NCI-H128 (cell line): ENCODE results near the gene SPON1.
"Not testable (repeated sequence)": the region's sequence is repeated elsewhere in the genome, so short reads cannot be mapped to it uniquely, and the experiment has no call there.

Experiments used
- DNase-seq: peaks from one replicate; lab custom pipeline; 2025; ENCODE audit not compliant: unreplicated experiment; lab: John Stamatoyannopoulos, UW

Gene SPON1

GRCh38 chr11:13962562-13963168 is at the start of gene SPON1:
Gene SPON1, plus strand, starts transcription at chr11:13962723. Its CDS starts 182 bp downstream, at chr11:13962905.
- DNase-seq = no peak

- no peak for DNase-seq
Measured at GRCh38 chr11:13917264-13917663, 45.3 kb upstream of the SPON1 start.

DNA sequence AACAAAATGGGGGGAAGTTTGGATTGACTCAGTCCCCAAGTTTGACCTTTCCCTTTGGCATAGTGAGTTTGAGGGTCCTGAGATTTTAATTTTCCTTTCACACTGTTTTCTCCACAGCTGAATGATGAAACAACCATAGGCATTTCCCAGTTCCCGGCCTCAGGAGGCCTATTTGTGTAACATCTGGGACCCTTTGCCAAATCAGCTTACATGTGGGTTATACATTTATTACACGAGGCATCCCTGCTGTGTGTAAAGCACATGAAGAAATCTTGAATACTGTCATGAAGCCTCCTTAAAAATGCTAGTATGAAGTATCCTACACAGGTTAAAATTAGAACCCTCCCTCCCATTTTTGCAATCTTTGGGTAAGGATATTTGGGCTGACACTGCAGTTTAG is 44.6 kb upstream of the SPON1 start:
- no peak for DNase-seq

- no peak for DNase-seq
Measured at GRCh38 chr11:13920756-13921155, 41.8 kb upstream of the SPON1 start.

GRCh38 chr11:13921545-13921944 is 41.0 kb upstream of the SPON1 start:
- DNase-seq = no peak

DNA sequence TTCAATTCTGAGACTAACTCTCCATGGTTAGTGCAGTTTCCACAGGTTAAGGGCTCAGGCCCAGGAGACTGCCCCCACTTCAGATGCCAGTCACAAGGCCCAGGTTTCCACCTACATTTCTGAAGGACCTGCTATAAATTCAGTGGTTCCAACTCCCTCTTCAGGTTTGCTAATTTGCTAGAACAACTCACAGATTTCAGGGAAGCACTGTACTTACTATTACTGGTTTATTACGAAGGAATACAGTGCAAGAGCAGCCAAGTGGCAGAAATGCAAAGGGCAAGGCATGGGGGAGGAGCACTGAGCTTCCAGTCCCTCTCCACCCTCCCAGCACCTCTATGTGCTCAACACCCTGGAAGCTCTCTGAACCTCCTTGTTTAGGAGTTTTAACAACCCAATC is 39.3 kb upstream of the SPON1 start:
- DNase-seq = no peak

- DNase-seq = no peak
Measured at GRCh38 chr11:13923716-13924650, 38.5 kb upstream of the SPON1 start.

DNA sequence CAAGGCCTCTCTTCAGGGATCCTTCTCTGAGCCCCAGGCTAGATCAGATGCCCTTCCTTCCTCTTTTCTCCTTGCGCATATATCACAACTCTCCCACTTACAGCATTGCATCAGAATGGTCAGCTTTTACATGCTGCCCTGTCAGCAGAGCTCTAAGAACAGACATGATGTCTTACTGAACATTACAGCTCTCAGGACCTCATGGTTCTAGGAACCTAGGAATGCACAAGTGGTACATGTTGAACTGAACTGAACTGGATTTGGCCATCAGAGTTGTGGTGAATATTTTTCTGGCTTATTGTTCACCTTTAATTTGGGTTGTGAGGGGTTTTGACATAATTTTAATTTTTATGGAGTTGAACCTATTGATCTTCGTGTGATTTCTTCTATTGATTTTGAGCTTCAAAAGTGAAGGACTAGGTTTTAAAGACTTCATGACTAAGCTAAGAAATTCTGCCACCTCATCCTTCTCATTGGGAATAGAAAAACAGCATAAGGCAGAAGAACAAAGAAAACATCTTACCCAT is 37.7 kb upstream of the SPON1 start:
- no peak for DNase-seq

GRCh38 chr11:13926366-13926765 is 36.2 kb upstream of the SPON1 start:
- not testable (repeated sequence) for DNase-seq

GRCh38 chr11:13926981-13927380 is 35.5 kb upstream of the SPON1 start:
- DNase-seq = no peak

- DNase-seq = no peak
Measured at GRCh38 chr11:13927481-13927880, 35.0 kb upstream of the SPON1 start.

DNA sequence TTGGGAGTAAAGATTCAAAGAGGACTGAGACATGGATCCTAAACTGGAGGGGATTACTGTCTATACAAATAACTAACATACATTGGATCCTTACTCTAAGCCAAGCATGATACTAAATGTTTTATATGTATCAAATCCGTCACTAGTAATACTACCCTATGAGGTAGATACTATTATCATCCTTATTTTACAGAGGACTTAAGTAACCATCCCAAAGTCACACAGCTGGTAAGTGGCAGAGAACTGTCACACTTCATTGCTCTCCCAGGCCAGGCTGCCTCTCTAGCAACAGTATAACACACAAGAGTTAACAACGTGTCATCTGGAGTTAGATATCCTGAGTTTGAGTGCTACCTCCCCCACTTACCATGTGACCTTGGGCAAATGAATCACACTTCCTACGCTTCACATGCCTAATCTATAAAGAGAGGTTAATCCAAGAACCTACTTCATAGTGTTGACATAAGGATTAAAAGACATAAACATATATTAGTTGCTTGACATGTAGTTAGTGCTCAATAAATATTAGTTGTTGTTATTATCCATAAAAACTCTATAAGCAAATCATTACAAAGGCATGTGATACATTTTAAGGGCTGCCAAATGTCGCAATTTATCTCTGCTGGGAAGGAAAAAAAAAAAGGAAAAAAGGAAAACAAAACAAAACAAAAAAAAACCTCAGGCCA is 33.8 kb upstream of the SPON1 start:
- no peak for DNase-seq

- DNase-seq = no peak
Measured at GRCh38 chr11:13929395-13929891, 33.1 kb upstream of the SPON1 start.

DNA sequence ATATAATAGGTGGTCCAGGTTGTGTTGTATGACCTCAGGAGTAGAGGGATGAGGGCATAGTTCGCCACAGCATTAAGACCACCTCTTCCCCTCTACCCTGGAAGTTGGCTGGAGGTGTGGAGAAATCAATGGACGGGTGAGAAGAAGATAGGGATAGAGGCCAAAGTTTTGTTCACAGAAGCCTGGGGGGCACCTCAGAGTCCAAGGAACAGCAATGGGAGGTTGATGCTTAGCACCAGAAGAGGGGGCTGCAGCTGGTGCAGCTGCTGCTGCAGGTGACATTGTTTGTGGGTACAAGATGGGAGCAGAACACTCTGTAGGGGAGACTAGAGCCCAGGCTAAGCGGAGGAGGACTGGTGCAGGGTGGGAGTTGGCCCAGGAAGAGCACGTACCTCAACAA is 31.2 kb upstream of the SPON1 start:
- DNase-seq = no peak

DNA sequence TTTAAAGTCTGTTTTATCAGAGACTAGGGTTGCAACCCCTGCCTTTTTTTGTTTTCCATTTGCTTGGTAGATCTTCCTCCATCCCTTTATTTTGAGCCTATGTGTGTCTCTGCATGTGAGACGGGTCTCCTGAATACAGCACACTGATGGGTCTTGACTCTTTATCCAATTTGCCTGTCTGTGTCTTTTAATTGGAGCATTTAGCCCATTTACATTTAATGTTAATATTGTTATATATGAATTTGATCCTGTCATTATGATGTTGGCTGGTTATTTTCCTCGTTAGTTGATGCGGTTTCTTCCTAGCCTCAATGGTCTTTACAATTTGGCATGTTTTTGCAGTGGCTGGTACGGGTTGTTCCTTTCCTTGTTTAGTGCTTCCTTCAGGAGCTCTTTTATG is 25.4 kb upstream of the SPON1 start:
- not testable (repeated sequence) for DNase-seq

- not testable (repeated sequence) for DNase-seq
Measured at GRCh38 chr11:13938829-13939228, 23.7 kb upstream of the SPON1 start.

DNA sequence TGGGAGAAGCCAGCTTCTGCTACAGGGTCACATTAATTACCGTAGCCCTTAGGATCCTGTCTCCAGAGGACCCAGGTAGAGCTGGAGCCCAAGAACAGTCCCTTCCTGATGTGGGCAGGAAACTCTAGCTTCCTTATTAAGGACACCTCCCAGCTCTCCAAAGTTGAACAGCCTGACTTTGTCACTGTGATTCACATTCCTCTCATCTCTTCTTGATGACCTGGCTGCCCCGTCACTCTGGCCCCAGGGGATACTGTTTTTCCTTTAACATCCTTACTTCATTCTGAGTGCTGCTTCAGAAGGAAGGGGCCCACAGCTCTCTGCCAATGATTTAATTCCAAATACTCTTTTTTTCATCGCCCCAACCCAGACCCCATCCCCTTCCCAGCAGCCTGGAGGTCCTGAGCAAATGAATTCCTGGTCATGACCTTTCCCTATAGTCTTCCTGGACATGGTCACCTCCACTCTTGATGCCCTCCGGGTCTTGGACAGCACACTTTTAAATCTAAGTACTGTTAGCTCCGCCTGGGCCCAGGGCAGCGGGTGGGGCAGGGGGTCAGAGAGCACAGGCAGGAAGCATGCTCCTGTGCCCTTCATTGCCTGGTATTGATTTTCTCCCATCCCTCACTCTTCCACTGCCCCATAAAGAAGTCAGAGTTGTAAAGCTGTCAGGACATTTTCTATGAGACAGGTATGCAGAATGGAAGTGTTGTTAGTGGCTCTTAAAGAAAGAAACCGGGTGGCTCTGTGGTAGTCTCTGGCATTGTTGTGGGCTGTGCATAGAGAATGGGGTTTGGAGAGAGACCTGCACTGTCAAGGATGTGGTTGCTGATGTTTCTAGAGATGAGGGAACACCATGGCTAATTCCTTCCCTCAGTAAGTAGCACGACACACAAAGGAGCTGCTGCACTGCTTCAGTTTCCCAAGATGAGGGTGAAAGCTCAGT is 22.3 kb upstream of the SPON1 start:
- DNase-seq = no peak

GRCh38 chr11:13940907-13941256 is 21.6 kb upstream of the SPON1 start:
- DNase-seq = no peak

- no peak for DNase-seq
Measured at GRCh38 chr11:13941775-13942174, 20.7 kb upstream of the SPON1 start.

- no peak for DNase-seq
Measured at GRCh38 chr11:13942378-13942777, 20.1 kb upstream of the SPON1 start.
